Measurements from ENCODE around the gene APBA2.

Gene APBA2

DNA sequence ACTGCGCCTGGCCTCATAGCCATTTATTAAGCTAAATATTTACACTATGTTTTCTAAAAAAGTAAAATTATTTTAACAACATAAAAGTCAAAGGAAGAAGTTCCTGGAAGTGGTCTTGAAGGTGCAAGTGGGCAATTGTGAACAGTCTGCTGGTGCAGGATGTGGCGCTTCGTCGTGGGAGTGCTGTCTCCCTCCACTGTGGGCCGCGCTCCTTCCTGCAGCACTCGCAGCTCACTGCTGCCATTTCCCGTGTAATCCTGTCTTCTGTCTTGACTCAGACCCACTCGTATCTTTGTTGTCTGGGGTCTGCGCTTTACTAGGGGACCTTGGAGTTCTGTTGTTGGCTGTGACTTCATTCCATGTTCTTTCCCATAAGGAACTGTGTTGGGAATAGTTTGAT, 56.3 kb downstream of the APBA2 start:
- no peak for DNase-seq

DNA sequence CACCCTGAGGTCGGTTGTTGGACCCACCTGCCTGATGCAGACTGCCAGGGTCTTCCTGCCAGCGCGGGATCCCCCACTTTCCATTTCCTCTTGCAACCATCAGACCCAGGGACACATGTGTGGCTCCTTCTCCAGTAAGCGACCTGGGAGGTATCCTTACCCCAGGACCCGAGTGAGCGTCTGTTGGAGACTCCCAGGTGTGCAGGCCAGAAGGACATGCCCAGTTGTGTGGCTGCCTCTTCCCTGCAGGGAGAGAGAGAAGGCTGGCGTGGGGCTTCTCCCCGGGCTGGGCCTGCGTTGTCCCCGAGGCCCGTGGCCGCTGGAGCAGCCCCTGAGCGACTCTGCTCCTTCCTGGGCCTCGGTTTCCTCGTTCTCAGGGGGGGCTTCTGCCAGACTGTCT, 56.8 kb downstream of the APBA2 start:
- no peak for DNase-seq

DNA sequence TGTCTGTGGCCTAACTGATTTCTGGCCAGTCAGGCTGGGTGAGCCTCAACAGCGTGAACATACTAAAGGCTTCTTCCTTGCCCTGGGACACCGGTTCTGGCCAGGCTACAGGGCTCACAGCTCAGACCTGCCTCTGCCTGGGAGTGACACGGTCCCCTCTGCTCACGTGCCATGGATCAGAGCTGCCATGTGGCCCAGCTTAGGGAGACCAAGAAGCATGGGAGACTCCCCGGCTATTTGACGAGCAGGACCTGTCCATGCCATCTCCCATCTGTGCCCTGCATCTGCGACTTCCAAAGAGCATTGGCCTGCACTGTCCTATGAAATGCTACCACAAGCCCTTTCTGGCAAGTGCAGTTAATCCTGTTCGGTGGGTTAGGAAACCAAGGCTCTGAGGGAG, 57.4 kb downstream of the APBA2 start:
- no peak for DNase-seq

- no peak for DNase-seq
These were observed 57.9 kb downstream of the APBA2 start for GRCh38 chr15:28943611-28944230.

- DNase-seq, result no peak
These were observed 58.5 kb downstream of the APBA2 start for GRCh38 chr15:28944286-28944685.

GRCh38 chr15:28944696-28945300, 59.0 kb downstream of the APBA2 start:
- no peak for DNase-seq

DNA sequence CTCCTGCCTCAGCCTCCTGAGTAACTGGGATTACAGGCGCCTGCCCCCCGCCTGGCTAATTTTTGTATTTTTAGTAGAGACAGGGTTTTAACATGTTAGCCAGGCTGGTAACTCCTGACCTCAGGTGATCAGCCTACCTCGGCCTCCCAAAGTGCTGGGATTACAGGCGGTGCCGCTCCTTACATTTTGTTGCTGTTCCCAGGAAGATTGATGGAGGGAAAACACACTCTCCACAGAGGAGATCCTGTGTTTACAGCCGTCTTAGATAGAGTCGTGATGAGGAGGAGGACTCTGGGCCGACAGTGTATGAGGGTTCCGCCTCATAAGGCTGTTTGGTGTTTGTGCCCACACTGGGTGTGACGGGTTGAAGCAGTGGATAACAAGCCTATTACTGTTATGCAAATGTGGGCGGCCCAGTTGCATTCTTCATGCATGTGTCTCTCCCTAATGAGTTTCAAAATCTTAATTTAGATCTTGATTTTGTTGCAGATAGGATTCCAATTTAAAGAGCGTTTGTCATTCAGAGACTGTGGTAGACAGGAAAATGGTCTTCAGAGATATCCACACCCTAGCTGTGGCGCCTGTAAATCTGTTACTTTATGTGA, 60.0 kb downstream of the APBA2 start:
- DNase-seq, result no peak

GRCh38 chr15:28946803-28947202, 61.0 kb downstream of the APBA2 start:
- no peak for DNase-seq

GRCh38 chr15:28947221-28947674, 61.5 kb downstream of the APBA2 start:
- DNase-seq, result no peak

- DNase-seq, result no peak
These were observed 62.3 kb downstream of the APBA2 start for GRCh38 chr15:28948036-28948435.

DNA sequence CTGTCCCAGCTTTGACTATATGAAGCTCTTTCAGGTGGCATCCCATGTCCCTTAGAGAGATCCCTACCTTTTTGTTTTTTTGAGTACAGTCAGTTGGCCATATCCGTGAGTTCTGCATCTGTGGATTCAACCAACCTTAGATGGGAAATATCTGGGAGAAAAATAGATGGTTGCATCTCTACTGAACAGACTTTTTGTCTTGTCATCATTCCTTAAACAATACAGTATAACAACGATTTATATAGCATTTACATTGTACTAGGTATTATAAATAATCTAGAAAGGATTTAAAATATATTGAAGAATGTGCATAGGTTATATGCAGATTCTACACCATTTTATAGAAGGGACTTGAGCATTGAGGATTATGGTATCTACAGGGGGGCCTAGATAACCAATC, 65.1 kb downstream of the APBA2 start:
- no peak for DNase-seq

DNA sequence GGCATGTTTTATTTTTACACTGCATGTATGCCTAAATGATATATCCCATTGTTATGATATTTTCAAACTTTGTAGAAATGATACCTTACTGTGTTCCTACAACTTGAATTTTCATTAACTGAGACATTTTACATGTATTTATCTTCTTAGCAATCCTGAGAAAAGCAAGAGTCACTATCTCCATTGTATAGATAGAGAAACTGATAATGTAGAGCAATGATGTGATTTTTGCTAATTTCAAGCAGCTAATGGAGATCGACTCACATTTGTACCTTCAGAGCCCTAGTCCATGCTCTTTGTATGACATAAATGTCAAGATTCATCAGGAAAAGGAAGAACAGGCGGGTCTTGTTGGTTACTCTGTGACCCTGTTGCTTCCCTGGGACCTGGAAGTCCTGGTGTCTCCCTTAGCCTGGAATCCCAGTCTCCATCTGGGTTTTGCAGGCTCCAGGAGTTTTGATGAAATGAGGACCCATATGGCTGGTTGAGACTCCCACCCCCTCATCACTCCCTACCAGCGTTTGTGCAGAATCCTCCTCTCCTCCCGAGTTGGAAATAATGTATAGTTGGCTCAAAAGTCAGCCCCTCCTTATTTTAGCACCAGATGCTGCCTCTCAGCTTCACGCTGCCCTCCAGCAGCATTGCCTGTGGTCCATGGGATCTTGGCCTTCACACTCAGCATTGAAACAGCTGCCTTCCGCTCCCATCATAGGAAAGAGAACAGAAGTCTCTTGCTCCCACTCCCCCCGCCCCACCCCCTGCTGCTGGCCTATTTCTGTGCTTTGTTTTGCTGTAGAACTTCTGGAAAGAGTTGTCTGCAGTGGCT, 67.1 kb downstream of the APBA2 start:
- DNase-seq, result no peak

DNA sequence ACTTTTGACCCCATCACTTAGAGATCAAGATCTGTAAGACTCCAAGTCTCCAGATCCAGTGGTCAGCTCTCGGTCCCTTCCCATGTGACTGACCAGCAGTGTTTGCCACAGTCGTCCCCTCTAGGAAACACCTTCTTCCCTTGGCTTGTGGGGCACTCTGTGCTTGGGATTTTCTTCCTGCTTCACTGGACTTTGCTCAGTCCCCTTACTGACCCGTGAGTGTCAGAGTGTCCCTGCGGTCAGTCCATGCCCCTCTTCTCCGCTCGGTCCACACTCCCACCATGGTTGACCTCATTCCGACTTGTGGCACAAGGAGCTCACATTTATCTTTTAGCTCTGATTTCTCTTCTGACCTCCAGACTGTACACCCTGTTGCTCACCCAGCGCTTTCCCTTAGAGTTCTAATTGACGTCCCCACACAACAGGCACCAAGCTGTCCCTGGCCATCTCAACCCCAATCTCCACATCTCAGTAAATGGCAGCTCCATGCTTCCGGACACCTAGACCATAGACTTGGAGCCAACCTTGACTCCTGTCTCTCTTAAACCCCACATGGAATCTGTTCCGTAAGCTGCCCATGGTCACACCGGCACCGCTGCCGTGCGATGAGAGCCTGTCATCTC, 67.9 kb downstream of the APBA2 start:
- DNase-seq, result no peak

DNA sequence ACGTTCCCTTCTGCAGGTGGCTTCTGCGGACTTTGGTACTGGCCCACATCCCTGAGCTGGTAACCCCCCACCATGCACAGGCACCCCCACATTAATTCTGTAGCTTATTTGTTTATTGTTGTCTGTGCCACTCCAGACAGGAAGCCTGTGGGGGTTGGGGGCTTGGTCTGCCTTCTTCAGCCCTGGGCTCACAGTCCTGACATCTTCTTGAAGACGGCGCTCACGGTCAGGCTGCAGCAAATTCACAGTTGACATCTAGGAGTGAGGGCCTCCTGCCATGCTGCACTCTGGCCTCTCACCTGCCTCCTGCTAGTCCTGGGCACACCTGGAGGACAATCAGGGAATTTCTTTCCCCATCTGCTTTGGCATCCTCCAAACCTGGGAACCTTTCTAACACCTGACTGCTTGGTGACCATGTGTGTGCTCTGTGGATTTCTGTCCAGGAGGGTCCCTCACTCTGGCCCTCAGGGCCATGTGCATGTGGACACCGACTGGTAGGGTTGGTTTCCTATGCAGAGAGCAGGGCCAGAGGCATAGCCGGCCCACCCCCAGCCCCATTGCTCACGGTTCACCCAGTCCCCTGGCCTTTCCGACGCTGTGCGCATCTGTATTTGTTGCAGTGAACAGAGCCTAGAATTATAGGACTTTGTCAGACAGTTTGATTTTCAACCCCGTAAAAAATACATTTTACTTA, 68.8 kb downstream of the APBA2 start:
- no peak for DNase-seq

DNA sequence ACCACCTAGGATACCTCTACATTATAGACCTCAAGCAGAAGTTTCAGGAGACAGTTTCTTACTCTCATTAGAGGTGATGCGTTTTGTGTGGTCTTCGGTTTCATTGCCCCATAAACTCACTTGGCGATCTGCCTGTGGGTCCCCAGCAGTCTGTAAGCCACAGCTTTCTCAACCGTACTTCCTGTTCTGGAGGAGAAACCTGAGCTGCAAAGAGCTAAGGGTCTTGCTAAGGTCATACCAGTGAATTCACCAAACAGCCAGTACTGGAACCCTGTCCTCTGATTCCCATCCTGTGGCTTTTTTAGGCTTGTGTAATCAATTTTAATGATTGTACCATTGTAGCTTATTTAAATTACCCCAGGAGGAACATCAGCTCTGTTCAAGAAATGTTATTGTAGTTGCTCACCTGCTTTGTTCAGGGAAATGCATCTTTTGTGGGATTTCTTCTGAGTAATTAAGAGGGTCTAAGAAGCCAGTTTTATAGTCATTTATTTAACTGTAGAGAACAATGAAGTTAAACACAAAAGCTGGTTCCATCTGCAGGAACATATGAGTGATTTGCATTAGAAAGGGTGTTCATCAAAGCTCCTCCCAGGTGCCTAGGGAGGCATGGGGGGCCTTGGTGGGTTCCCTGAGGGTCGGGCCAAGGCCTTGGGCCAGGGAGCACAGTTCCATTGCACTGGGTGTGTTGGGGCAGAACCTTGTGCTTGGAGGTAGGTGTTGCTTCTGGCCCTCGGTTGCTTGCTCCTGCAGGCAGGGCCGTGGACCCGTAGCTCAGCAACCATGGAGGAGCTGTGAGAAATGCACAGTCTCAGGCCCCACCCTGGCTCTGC, 69.6 kb downstream of the APBA2 start:
- no peak for DNase-seq

DNA sequence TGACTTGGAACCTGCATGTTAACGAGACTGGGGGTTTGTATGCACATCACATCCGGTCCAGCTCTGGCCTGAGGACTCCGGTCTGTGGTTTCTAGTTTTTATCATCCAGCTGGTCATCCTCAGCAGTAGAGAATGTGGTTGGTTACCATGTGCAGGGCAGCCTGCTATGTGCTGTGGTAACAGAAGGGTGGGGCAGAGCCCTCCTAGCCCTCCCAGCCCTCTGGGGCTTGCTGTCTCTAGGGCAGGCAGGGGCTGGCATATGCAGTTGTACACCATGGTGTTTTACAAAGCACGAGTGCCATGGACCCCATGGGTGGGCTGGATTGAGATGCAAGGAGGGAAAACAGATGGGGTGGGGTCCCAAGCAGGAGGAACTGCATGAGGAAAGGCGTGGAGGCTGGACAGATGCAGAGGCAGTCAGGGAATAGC, 70.2 kb downstream of the APBA2 start:
- DNase-seq, result no peak

DNA sequence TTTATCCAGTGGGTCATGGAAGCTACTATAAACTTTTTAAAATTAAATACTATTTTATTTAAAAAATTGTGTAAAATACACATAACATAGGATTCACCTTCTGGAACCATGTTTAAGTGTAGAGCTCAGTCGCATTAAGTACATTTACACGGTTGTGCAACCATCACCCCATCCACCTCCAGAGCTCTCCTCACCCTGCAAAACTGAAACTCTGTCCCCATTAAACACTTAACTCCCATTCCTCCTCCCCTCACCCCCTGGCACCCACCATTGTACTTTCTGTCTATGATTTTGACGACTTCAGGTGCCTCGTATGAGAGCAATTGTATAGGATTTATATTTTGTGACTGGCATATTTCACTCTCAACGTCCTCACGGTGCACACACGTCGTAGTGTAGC, 70.7 kb downstream of the APBA2 start:
- DNase-seq, result no peak

DNA sequence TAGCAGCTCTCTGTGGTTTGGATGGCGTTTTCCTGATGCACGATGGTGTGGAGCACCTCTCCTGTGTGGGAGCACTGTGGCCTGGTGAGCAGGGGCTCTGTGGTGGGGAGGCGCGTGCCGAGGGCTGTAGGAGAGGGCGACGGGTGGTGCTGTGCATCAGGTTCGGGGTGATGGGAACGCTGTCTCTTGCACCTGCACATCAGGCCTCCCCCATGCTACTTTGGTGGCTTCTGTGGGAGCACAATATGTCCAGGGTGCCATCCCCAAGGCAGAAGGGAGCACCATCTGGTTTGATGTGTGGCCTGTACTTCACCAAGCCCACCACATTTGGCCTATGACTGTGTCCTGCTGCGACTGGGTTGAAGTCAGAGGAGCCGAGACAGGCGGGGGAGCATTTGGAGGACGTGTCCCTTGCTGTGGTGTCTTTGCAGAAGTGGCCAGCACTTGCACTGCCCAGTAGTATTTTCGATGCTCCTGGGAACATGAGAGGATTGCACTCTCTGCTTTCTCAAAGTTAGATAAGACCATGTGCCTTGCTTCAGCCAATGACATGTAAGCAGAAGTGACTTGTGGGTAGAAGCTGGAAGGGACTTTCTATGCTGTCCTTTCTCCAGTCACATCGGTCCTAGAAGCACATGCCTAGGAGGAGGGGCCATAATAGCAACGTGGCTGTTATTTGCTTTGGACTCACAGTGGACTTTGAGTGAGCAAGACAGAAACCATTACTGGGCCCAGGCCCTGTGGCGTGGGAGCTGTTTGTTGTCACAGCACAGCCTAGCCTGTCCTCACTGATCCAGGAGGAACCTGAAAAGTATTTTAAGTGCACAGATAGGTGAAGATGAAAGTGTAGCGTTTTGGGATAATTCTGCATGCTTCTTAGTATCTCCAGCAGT, 72.1 kb downstream of the APBA2 start:
- DNase-seq, result no peak

DNA sequence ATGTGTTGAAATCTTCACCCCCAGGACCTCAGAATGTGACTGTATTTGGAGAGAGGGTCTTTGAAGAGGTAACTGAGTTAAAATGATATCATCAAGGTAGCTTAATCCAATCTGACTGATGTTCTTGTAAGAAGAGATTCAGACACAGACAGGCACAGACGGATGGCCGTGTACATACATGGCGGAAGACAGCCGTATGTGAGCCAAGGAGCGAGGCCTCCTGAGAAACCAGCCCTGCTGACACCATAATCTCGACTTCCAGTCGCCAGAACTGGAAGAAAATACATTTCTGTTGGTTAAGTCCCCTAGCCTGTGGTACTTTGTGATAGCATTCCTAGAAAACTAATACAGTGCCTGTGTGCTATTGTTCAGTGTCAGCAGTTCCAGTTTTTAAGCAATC, 73.6 kb downstream of the APBA2 start:
- DNase-seq, result no peak

- DNase-seq, result no peak
These were observed 75.2 kb downstream of the APBA2 start for GRCh38 chr15:28960979-28961378.

GRCh38 chr15:28961391-28961790, 75.6 kb downstream of the APBA2 start:
- no peak for DNase-seq
